GM19023 (cell line): Measurements from ENCODE around the gene SERPINF2.
"Not testable (repeated sequence)": the region's sequence is repeated elsewhere in the genome, so short reads cannot be mapped to it uniquely, and the experiment has no call there.

ENCODE experiments used
- ATAC-seq: cut with Tn5 transposase; IDR thresholded peaks from one replicate; pipeline ENCODE4 v1.9.1; 2021; ENCODE audit warnings: mild to moderate bottlenecking, moderate library complexity; ENCODE audit not compliant: unreplicated experiment

The SERPINF2 gene

GRCh38 chr17:1733759-1734158, 8.9 kb upstream of the SERPINF2 start:
- no peak for ATAC-seq

DNA sequence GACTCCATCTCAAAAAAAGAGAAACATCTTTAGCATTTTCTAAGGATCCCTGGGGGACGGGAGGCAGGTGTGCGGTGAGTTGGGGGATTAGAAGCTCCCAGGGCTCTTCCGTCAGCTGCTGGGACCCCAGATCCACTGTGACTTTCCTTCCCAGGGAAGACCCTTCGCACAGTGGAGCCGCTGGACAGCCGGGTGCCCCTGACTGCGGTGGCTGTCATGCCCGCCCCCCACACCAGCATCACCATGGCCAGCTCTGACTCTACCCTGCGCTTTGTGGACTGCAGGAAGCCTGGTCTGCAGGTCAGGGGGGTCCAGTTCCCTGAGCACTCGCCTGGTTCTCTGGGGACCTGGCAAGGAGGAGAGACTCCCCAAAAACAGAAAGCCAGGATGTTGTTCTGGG, 7.3 kb upstream of the SERPINF2 start:
- ATAC-seq: no peak

- ATAC-seq: no peak
These were observed 6.8 kb upstream of the SERPINF2 start for GRCh38 chr17:1735834-1736347.

DNA sequence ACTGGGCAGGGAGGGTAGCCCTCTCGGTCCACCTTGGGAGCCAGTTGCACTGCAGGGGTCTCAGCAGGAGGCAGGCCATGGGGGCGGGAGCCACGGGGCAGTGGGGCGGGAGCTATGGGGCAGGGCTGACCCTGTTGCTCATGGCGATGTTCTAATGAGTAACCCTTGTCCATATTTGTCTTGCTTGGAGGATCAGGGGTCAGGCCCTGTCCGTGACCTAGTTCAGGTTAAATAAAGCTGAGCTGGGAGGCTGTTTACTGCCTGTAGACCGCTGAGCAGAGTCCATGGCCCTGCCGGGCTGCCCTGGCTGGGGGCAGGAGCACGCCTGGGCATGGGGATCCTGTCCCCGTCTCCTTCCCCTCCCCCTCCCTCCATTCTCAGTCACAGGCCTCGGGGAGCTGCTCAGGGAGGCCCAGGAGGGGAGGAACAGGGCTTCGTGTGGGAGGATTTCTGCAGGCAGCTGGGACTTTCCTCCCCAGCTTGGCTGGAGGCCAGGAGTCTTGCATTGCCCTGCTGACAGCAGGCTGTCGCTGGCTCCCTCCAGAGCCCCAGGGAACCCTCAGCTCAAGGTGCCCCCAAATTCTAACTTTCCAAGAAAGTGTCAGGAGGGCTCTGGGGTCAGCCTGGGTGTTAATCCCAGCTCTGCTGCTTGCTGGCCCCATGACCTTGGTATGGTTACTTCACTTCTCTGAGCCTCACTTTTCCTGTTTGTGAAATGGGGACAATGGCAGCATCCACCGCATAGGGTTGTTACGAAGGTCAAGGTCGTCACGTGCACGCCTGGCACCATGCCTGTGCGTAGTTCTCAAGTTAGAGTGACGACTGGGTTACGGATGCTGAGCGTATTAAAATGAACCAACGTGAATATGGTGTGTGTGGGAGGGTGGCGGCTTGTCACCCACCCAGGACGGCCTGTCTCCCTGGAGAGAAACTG, 6.1 kb upstream of the SERPINF2 start:
- no peak for ATAC-seq

- no peak for ATAC-seq
These were observed 5.0 kb upstream of the SERPINF2 start for GRCh38 chr17:1737531-1738291.

GRCh38 chr17:1741899-1742298, 772 bp upstream of the SERPINF2 start:
- not testable (repeated sequence) for ATAC-seq

DNA sequence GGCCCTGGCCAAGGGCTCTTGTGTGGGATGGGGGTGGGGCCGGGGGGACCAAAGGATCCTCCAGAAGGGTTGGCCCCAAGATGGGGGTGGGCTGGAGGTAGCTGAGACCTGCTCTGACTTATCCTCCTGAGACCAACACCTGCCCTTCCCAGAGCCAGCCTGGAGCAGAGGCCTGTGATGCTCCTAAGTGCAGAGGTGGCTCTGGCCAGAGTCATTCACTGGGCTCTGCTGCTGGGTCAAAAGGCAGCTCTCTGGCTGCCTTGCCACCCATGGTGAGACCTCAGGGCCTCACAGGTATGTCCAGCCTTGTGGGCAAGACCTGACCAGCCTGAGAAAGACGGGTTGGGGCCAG, 393 bp downstream of the SERPINF2 start:
- no peak for ATAC-seq

GRCh38 chr17:1744551-1745512, 2.2 kb downstream of the SERPINF2 start:
- no peak for ATAC-seq

- no peak for ATAC-seq
These were observed 2.9 kb downstream of the SERPINF2 start for GRCh38 chr17:1745513-1746020.

DNA sequence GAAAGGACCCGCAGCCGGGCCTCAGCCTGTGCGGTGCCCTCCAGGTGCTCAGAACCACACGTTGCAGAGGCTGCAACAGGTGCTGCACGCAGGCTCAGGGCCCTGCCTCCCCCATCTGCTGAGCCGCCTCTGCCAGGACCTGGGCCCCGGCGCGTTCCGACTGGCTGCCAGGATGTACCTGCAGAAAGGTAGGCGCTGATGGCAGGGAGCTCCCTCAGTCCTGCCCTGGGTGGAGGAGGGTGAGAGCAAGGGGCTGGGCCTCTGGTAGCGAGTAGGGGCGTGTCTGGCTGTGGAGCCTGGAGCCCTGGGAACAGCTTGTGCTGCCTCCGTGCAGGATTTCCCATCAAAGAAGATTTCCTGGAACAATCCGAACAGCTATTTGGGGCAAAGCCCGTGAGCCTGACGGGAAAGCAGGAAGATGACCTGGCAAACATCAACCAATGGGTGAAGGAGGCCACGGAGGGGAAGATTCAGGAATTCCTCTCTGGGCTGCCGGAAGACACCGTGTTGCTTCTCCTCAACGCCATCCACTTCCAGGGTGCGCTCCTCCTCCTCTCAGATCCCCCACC, 4.4 kb downstream of the SERPINF2 start:
- no peak for ATAC-seq

- no peak for ATAC-seq
These were observed 8.0 kb downstream of the SERPINF2 start for GRCh38 chr17:1750628-1751027.

DNA sequence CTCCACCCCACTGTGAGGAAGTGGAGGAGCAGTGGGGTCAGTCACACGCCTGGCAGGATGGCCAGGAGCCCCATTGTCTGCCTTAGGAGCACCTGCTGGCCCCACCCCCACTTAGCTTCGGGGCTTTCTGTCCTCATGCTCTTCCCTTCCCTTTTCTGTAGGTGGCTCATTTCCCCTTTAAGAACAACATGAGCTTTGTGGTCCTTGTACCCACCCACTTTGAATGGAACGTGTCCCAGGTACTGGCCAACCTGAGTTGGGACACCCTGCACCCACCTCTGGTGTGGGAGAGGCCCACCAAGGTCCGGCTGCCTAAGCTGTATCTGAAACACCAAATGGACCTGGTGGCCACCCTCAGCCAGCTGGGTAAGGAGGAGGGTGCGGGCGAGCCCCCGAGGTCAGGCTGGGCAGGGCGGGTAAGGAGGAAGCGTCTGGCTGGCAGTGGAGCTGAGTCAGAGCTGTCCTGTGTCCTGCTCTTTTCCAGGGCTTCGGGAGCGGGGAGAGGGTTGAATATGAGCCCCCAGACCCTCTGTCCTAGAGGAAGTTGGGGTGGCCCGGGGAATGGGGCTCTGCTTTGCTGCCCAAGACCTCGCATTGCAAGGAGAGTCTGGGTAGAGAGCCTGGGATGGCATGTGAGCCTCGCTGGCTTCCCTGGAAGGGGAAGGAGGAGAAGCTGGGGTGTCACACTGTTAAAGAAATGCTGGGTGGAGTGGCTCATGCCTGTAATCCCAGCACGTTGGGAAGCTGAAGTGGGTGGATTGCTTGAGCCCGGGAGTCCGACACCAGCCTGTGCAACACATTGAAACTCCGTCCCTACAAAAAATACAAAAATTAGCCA, 10.0 kb downstream of the SERPINF2 start:
- no peak for ATAC-seq

- no peak for ATAC-seq
These were observed 11.2 kb downstream of the SERPINF2 start for GRCh38 chr17:1753767-1754429.

GRCh38 chr17:1754430-1755112, 11.9 kb downstream of the SERPINF2 start:
- ATAC-seq: no peak

GRCh38 chr17:1755252-1755826, 12.7 kb downstream of the SERPINF2 start:
- no peak for ATAC-seq

- no peak for ATAC-seq
These were observed 13.2 kb downstream of the SERPINF2 start for GRCh38 chr17:1755827-1756262.

DNA sequence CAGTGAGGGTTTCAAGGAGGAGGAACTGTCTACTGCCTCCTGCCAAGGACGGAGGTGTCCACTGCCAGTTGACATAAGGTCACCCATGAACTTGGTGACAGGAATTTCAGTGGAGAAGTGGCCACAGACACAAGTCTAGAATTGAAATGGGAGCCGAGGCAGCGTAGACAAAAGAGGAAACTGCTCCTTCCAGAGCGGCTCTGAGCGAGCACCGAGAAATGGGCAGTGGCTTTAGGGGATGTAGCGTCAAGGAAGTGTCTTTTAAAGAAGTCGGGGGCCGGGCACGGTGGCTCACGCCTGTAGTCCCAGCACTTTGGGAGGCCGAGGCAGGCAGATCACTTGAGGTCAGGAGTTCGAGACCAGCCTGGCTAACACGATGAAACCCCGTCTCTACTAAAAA, 16.1 kb downstream of the SERPINF2 start:
- no peak for ATAC-seq

- ATAC-seq: no peak
These were observed 16.9 kb downstream of the SERPINF2 start for GRCh38 chr17:1759529-1759928.
